Cardiac septum (tissue), 1 donor: ENCODE data around the gene ZMIZ1. TPM values are rescaled to one million over a fixed set of nuclear protein-coding genes. Genes with fewer than 3 reads are reported as not detected.

Source experiments
- DNase-seq: peaks from one replicate; pipeline ENCODE4 v3.0.0-alpha.2; 2020; ENCODE audit warnings: low spot score
- intact Hi-C: fragments of 100-400 bp; cut with DNase I; formaldehyde crosslinking; loops from one replicate; pipeline ENCODE4 v1.14.0; 2022
- total RNA-seq: library from RNA; stranded (reverse); fragmentation: NEBNext Ultra II Directional; extraction: Animal tissue kit (Norgen Biotek cat#: 25700); gene quantifications from one replicate; pipeline ENCODE4 v1.2.1, GENCODE V29; 2021
- donor health status: DM: no; HTN: no; CAD: no.

ZMIZ1 gene
- total RNA-seq, 1 donor from 2014 or later = 40.7 TPM

- intact Hi-C loops = no loop called here
- DNase-seq = no peak
These were observed 36.5 kb downstream of the ZMIZ1 start for GRCh38 chr10:79105150-79105739.

DNA sequence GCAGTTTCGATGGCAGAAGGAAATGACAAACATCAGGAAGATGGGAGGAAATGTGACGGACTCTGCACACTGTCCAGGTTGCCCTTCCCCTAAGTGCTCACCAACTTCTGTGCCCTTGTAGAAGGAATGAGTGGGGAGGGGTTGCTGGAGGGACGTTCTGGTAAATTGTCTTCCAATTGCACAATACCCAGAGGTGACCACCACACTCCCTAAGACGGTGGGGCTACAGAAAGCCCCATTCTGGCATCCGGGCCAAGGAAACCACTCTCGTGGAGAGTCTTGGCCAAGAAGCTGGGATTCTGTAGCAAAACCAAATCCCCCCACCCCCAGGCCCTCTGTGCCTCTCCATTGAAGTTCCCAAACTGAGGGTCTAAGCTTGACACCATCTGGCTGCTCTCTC, 37.1 kb downstream of the ZMIZ1 start:
- no peak for DNase-seq
- intact Hi-C loops = no loop called here

DNA sequence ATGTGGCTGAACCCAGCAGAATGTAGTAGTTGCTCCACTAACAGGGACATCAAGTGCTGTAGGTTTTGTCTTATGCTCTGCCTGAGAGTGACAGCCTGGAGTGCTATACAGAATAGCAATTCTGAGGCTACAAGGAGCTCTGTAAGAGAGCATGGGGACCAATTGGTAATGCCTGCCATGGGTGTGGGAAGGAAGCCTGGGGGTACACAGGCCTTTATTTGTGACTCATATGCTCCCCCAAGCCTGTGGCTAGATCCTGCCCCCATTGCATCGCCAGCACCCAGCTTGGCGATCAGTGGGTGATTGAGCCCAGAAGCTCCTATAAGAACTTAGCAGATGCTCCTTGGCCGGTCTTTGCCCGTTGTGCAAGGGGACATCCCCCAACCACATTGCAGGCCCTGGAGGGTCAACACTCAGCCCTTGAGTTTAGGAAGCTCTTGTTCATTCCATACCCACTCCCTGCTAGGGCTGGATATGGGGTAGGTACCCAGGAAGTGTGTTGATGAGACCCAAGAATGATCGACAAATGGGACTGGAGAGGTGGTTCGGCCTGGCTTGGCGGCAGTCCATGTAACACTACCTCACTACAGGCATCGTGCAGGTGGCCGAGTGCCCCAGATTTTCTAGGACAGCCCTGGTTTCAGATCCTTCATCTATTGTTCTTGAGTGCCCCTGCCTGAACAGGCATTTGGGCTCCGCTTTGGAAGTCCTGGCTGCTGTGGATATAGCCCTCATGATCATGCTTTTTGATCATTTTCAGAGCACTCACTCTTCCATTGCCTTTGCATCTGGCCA, 37.7 kb downstream of the ZMIZ1 start:
- DNase-seq = no peak
- intact Hi-C loops = no loop called here

DNA sequence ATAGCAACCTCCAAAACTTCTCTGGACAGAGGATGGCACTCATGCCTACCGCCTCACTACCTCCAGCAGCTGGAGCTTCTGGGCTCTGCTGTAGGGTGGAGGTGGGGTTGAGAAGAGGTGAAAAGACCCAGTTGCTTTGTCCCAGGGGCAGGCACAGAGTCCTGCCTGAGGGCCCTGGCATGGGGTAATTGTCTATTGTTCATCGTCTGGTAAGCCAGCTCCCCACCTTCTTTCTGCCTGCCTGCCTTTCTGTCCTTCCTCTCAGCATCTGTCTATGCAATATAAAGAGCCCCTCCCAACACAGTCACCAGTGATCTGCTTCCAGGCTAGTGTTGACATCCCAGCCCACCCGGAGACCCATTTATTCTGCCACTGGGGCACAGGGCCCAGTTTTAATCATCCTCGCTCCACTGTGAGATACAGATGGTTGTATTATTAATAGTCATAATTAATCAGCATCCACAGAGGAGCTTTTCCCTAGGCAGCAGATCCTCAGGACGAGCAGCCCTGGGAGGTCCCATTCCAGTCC, 39.0 kb downstream of the ZMIZ1 start:
- DNase-seq = no peak
- intact Hi-C loops = no loop called here

DNA sequence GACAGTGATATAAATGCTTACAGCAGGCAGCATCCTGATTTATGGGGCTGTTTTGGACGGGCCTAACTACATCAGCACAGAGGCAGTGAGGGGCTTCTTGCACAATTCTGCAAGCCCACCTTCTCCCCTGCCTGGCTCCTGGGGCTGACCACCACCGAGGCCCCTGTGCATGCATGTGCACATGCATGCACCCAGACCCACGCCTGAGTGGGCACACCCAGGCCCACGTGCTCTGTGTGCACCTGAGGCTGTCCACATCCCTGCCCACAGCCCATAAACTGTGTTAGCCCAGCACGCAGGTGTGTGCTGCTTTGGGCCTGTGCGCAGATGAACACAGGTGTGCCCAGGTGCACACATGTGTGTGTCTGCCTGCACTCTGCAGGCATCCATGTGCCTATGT, 40.0 kb downstream of the ZMIZ1 start:
- no peak for DNase-seq
- intact Hi-C loops = no loop called here

DNA sequence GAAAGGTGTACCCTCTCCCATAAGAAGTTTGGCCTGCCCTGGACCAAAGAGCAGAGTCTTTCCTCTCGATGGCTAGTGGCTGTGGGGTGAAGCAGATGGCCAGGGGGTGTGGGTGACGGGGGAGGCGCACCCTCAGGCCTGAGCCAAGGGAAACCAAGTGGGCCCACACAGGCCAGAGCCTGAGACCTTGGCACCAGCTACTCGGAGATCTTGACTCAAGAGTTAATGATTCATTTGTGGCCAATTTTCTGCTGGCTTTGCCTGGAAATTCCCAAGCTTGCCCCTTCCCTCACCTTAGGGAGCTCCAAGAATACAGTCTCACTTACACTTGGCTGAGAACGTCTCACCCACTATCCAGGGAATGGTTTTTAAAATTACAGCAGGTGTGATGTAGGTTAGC, 42.7 kb downstream of the ZMIZ1 start:
- intact Hi-C loops = no loop called here

GRCh38 chr10:79111846-79112614, 43.3 kb downstream of the ZMIZ1 start:
- DNase-seq = no peak
- intact Hi-C loops = no loop called here

More for the DNA sequence above, 42.7 kb downstream of the ZMIZ1 start:
- DNase-seq = no peak

- no peak for DNase-seq
- intact Hi-C loops = no loop called here
These were observed 44.2 kb downstream of the ZMIZ1 start for GRCh38 chr10:79112881-79113431.

- no peak for DNase-seq
- intact Hi-C loops = no loop called here
These were observed 45.1 kb downstream of the ZMIZ1 start for GRCh38 chr10:79113827-79114226.

DNA sequence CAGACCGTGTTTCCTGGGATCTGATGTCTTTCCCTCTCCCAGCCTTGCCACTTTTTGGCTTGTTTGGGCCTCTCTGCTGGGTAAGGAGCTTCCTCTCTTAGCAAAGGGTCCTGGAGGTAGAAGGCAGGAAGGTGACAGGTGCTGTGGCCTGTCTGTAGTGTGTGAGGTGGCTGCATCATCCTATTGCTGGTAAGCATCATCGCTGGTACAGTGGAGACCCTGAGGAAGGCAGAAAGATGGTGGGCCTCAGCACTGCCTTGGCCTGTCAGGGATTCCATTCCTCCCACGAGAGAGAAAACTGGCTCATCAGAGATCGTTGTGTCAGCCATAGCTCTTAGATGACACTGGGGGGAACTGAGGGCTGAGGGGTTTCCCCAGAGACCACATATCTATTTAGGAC, 46.5 kb downstream of the ZMIZ1 start:
- DNase-seq = no peak
- intact Hi-C loops = no loop called here

DNA sequence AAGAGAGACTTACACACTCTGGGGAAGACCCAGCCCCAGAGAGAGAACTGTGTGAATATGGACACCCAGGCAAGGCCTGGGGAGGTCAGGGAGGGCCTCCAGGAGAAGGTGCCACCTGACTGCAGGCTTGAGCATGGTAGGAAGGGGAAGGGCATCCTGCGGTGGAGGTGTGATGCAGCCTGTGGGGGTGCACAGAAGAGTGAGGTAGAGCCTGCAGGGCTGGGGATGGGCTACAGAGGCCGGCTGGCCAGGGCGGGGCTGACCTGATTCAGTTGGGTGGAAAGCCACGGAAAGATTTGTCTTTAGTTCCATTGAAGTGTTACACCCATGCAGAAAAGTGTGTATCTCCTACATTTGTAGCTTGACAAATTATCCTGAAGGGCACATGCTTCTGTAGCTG, 47.6 kb downstream of the ZMIZ1 start:
- intact Hi-C loops = no loop called here
- DNase-seq = no peak

GRCh38 chr10:79116801-79117723, 48.3 kb downstream of the ZMIZ1 start:
- intact Hi-C loops = no loop called here
- no peak for DNase-seq

- no peak for DNase-seq
- intact Hi-C loops = no loop called here
These were observed 49.8 kb downstream of the ZMIZ1 start for GRCh38 chr10:79118286-79119202.

DNA sequence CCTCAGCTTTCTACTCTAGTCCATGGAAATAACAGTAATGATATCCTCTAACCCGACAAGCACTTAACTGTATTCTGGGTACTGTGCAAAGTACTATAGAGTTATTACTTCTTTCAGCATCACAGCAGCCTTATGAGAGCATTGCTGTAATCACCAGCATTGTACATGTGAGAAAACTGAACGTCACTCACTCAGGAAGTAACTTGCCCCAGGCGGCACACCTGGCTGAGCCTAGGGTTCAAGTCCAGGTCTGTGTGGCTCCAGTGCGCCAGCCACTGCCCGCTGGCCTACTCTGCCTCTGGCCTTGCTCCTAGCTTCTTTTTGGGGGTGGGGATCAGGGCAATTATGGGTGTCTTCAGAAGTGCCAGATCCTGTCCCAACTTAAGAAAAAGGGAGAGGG, 50.5 kb downstream of the ZMIZ1 start:
- intact Hi-C loops = no loop called here
- no peak for DNase-seq

DNA sequence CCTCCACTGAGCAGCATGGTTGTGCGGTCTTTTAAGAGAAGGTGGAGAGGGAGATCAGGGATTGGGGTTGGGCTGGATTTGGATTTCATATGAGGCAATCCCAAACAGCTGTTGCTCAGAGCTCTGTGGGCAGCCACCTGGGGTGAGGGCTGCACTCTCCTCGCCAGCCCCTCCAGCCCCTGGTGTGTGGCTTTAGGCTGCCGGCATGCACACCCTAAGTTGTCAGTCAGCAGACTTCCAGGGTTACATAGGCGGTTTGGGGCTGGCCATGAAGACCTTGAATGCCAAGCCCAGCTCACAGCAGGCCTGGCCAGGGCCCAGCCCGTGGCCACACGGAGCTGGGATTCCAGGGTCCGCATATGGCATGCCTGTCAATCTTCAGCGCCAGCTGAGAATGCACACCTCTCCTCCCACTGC, 54.8 kb downstream of the ZMIZ1 start:
- no peak for DNase-seq
- intact Hi-C loops = no loop called here

DNA sequence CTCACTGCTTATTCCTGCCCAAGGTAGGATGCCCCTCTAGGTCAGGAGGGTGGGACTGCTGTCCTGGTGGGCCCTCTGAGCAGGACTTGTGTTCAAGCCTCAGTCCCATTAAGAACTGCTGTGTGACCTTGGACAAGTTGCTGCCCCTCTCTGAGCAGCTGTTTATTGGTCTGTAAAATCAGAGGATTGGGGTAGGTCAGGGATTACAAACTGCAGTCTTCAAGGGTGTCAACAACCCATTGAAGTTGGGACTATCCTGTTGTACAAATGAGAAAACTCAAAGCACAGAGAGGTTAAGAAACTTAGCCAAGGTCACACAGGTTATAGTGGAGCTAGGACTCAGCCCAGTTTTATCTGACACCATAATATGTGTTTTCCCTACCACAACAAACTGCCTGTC, 55.3 kb downstream of the ZMIZ1 start:
- intact Hi-C loops = no loop called here
- no peak for DNase-seq

- DNase-seq = no peak
- intact Hi-C loops = no loop called here
These were observed 56.3 kb downstream of the ZMIZ1 start for GRCh38 chr10:79125092-79125491.
